Left cardiac atrium (tissue), 4 donors: ENCODE results near the gene NTMT2. TPM values are rescaled to one million over a fixed set of nuclear protein-coding genes. Genes with fewer than 3 reads are reported as not detected.
"Not testable (repeated sequence)": the region's sequence is repeated elsewhere in the genome, so short reads cannot be mapped to it uniquely, and the experiment has no call there.

ENCODE experiments used
- ATAC-seq, 2 donors: fragments of 200-7000 bp; cut with Tn5 transposase; one replicate each; pipeline ENCODE4 v1.9.1; 2020; ENCODE audit warnings: mild to moderate bottlenecking in 2 of 2, moderate library complexity in 2 of 2
- DNase-seq: peaks from one replicate; pipeline ENCODE4 v3.0.0-alpha.2; 2020
- intact Hi-C, 2 donors: fragments of 100-400 bp; cut with DNase I; formaldehyde crosslinking; loops; one replicate each; pipeline versions ENCODE4 v1.14.1 to v1.15.1; 2022 to 2023
- long read RNA-seq: library from polyadenylated mRNA; unstranded; transcript quantifications from one replicate; pipeline ENCODE4 v2.0.0, GENCODE V29; 2021
- total RNA-seq, 2 donors: library from RNA; stranded (reverse); fragmentation: NEBNext Ultra II Directional; extraction: Animal tissue kit (Norgen Biotek cat#: 25700); gene quantifications; one replicate each; pipeline ENCODE4 v1.2.1, GENCODE V29; 2021
- donor health status: DM: no; HTN: yes; CAD: no.
- donor health status: DM: no; HTN: yes; CAD: no; lungs with severe emphysema.
- donor health status: DM: yes; HTN: yes; CAD: no.
- donor health status: Dilated cardiomyopathy.

The NTMT2 gene
- 1 to 10 TPM in 1 of 2 donors, under 1 TPM in 1; 0.73 to 3.5 TPM for total RNA-seq
- long read RNA-seq: 0 reads

GRCh38 chr1:170145770-170146676 lies at the start of gene NTMT2:
Gene NTMT2, plus strand, starts transcription at chr1:170145959. Its CDS starts 149 bp downstream, at chr1:170146108.
- ATAC-seq: peak; percentile 96 to 98
- intact Hi-C loops: loop anchor here in 1 of 2 donors (5.0 kb wide), 1 partner anchor 69 kb away; no protein-coding TSS in a partner anchor
- peak; percentile 53 for DNase-seq

- DNase-seq: no peak
- no peak for ATAC-seq
- intact Hi-C loops: no loop called here
These were observed 49.6 kb upstream of the NTMT2 start for GRCh38 chr1:170095976-170096748.

DNA sequence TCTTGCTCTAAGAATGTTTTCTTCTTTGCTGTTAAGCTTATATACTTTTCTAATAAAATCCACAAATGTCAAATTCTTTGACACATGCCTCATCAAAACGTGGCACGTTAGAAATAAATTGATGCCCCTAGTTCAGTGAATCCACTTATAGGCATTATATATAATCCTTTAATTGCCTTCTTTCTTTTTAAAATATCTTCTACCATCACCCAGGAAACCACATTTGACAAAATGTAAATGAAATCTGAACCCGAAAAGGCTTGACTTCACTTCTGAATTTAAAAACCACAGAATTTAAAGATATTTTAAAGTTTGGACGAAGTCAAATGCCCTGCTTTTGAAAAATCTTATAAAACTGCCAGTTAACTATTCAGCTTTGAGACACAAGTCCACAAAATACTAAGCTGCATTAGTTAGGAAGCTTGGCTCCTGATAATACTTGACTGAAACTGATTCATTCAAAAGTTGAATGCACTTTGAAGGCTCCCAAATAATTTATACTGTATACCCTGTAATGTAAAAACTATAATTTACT lies 48.9 kb upstream of the NTMT2 start:
- no peak for ATAC-seq
- DNase-seq: no peak
- intact Hi-C loops: no loop called here

DNA sequence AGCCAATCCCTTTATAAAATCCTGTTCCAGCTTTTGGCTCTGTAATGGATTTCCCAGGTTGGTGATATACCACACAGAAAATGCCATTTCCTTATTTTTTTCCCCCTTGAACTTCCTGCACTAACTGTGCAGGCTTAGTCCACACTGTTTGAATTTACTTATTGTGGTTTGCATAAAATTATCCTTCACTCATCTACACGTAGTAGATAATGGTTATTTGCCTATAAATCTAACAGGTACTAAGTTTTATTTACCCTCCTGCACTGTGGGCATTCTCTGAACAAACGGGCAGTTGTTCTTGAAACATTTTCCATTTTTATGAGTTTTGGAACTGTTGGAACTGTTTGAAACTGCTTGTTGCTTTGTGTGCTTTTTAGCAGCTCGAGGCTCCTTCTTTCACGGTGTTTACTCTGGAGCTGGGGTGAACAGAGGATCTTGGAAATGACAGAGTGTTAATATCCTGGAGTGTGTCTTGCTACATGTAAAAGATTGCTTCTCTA lies 48.3 kb upstream of the NTMT2 start:
- intact Hi-C loops: no loop called here
- ATAC-seq (no peak), DNase-seq (no peak)

DNA sequence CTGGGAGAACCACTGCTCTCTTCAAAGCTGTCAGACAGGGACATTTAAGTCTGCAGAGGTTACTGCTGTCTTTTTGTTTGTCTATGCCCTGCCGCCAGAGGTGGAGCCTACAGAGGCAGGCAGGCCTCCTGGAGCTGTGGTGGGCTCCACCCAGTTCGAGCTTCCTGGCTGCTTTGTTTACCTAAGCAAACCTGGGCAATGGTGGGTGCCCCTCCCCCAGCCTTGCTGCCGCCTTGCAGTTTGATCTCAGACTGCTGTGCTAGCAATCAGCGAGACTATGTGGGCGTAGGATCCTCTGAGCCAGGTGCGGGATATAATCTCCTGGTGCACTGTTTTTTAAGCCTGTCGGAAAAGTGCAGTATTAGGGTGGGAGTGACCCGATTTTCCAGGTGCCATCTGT lies 32.6 kb upstream of the NTMT2 start:
- ATAC-seq, intact Hi-C loops, DNase-seq: not testable (repeated sequence)

- intact Hi-C loops: no loop called here
- ATAC-seq (no peak), DNase-seq (no peak)
These were observed 30.9 kb upstream of the NTMT2 start for GRCh38 chr1:170114906-170115305.

DNA sequence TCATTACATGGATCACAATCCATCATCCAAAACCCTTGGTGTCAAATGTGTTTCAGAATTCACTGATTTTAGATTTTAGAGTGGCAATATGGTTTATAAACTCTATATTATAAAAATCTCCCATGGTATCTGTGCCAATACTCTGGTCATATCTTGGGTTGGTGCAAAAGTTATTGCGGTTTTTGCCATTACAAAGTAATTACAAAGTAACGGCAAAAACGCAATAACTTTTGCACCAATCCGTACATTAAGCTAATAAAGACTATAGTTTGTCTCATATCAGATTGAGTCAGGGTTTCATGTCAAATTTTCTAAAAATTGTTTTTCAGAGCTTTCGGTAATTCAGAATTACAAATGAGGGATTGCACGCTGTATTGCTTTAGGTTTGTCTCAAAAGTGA lies 23.4 kb upstream of the NTMT2 start:
- ATAC-seq: no peak
- intact Hi-C loops: no loop called here

GRCh38 chr1:170125269-170125668 lies 20.5 kb upstream of the NTMT2 start:
- intact Hi-C loops: no loop called here
- no peak for DNase-seq
- ATAC-seq: no peak

More for the DNA sequence above, 23.4 kb upstream of the NTMT2 start:
- DNase-seq: no peak

DNA sequence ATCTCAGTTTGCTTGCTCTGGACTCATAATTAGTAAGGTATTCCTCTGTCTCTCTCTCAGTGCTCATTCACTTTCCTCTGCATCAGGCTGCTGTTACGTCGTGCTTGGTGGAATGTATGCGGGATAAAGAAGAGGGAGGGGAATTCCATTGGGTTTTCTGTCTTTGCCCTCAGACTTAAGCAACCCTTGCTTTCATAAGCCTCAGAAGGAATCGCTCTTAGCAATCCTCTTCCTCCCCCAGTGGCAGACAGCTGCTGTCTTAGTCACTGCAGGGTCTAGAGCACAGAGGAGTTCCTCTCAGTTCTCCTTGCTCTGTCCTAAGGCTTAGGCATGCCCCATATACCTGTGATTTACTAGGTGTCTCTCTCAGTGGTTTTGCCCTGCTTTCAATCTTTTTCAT lies 19.1 kb upstream of the NTMT2 start:
- DNase-seq (no peak), ATAC-seq (peak in 1 of 2 donors; percentile 79)
- intact Hi-C loops: no loop called here

DNA sequence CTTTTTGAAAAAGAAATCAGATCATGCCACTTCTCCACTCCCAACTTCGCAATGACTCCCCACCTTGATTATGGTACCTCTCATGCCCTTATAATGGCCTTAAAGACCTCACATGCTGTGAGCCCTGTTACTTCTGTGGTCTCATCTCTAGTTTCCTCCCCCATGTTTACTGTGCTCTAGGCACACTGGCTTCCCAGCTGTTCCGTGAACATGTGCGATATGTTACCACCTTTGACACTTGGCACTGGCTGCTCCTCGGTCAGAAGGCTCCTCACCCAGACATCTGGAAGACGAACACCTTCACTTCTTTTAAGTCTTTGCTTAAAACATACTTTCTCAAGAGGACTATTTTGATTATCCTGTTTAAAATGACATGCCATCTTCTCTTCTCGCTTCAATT lies 14.3 kb upstream of the NTMT2 start:
- intact Hi-C loops: no loop called here
- DNase-seq: no peak
- no peak for ATAC-seq

DNA sequence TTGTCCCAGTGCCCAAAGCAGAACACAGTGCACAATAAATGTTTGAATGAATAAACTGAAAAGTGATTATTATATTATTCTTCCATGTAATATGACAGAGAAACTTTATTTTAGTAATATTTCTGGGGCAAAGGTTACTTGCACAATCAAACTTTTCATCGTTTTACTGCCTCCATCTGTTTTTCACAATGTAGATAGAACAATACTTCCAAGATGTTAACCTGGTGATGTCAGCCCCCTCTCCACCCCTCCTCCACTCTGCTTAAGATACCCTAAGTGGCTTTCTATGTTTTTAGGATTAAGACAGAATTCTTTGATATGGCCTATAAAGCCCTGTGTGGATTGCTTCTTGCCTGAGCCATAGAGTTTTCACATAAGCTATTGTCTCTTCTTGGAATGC lies 13.8 kb upstream of the NTMT2 start:
- DNase-seq (no peak), ATAC-seq (no peak)
- intact Hi-C loops: no loop called here

DNA sequence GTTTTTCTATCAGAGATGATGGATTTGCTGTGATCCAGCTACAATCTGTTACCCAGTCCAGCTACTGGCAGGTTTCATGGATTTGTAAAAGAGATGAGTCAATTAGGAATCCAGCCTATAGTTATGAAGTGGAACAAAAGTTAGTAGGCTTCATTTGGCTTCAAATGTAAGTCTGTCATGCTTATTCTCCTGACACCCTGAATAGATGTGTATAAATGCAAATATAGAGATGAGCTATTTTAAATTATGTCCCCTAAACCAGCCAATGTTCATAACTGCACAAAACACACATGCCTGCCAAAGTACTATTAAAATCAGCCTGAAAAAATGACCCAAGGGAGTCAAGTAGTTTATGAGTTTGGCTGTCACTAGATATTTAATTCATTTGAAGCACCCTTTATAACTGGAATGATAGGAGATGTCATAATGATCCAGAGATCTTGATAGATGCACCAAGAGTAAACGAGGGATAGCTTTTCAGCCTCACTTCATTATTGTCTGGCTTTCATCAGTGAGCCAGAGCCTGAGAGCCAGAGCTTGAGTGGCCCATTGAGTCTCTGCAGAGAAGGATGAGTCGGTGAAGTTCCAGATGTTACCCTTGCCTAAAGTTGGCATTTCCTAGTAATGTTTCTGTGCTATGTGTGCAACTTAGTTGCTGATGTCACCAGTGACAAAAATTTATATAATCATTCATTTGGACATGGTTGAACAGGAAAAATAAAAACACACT lies 11.8 kb upstream of the NTMT2 start:
- intact Hi-C loops: no loop called here
- peak in 1 of 2 donors; percentile 41 for ATAC-seq

GRCh38 chr1:170134521-170134920 lies 11.2 kb upstream of the NTMT2 start:
- DNase-seq: no peak
- intact Hi-C loops: no loop called here

More for the DNA sequence above, 11.8 kb upstream of the NTMT2 start:
- DNase-seq: no peak

DNA sequence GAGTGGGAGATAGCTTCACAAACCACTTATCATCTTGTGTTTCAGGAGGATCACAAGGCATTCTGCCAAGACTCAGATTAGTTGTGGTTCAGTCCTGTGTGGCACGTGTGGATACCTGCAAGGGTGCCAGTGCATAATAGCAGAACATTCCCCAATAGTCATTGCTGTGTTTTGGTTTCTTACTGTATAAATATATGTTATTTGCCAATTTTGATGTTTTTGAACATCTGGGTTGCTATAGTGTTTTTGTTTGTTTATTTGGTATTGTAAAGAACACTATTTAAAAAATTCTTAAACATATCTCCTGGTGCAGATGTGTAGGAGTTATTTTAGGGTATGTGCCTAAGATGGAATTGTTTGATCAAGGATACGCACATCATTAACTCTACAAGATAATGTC lies 5.4 kb upstream of the NTMT2 start:
- ATAC-seq (no peak), DNase-seq (no peak)
- intact Hi-C loops: no loop called here

More at GRCh38 chr1:170134521-170134920, 11.2 kb upstream of the NTMT2 start:
- ATAC-seq: no peak

GRCh38 chr1:170145061-170145460 lies 698 bp upstream of the NTMT2 start:
- peak; percentile 42 to 48 for ATAC-seq
- DNase-seq: no peak
- intact Hi-C loops: loop anchor here in 1 of 2 donors (5.0 kb wide), 1 partner anchor 68 kb away; no protein-coding TSS in a partner anchor

- DNase-seq (no peak), ATAC-seq (no peak)
- intact Hi-C loops: loop anchor here in 1 of 2 donors (5.0 kb wide), 1 partner anchor 69 kb away; no protein-coding TSS in a partner anchor
These were observed 1.0 kb downstream of the NTMT2 start for GRCh38 chr1:170146720-170147263.

DNA sequence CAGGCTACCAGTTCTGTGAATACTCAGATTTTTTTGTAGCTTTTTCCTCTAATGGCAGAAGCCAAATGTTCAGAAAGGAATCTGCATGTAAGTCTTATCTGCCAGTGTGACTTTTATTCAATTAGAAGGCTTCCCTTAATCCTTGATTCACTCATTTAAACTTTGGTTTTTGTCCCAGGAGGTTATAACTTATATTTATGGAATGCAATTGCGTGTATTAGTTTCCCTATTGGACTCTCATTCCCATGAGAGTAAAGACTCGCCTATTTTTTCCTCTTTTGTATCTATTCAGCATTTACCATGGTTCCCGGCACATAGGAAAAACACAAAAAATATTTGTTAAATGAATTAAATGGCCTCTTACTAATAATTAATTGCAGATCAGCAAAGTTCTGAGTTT lies 3.5 kb downstream of the NTMT2 start:
- no peak for ATAC-seq
- intact Hi-C loops: loop anchor here in 1 of 2 donors (5.0 kb wide), 1 partner anchor 72 kb away; no protein-coding TSS in a partner anchor

DNA sequence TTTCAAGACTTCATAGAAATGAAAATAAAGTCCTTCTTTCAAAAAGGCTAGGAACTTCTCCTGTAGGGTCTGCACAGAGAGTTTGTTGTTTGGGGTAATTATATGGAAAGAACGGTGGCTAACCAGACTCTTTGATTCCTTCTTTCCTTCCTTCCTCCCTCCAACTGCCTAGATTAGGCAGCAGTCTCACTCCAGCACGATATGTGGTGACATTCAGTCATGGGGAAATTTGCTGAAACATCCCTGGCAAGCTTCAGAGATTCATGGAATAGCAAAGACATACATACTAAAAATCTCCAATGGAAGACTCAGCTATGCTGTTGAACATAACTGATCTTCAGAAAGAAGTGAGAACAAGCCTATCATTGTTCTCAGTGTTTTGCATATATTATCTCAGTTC lies 4.3 kb downstream of the NTMT2 start:
- DNase-seq (no peak), ATAC-seq (no peak)
- intact Hi-C loops: no loop called here

More for the DNA sequence above, 3.5 kb downstream of the NTMT2 start:
- no peak for DNase-seq
